ENCODE data around the gene STAC3.

Gene STAC3

DNA sequence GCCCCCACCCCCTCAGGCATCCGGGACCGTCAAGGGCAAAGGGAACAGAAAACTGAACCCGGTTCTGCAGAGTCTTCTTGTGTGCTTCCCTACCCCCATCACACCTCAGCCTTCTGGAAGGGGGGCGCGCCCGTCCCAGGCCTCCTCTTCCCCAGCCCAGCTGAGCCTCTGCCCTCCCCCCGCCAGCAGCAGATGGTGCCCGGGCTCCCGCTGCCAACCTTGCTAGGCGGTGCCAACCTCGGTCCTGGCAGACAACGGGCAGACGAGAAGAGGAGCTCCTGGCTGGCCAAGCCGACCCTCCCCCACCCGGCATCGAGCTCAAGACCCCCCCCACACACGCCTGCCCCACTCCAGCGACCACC, 8.7 kb downstream of the STAC3 start:
- H3K9me3 Mint-ChIP-seq: no peaks in the 10 kb centered on the region
- peak overlapping the region; percentile 84 for H3K4me3 Mint-ChIP-seq
- no peak overlapping the region for H3K27ac Mint-ChIP-seq
- H3K36me3 Mint-ChIP-seq (ENCODE audit: low read depth): peaks cover 7% of the 10 kb centered on the region
- DNase-seq: no peak
- peaks cover 63% of the 10 kb centered on the region for H3K27me3 Mint-ChIP-seq
- H3K4me1 Mint-ChIP-seq (ENCODE audit: low read depth): peaks cover 61% of the 10 kb centered on the region

DNA sequence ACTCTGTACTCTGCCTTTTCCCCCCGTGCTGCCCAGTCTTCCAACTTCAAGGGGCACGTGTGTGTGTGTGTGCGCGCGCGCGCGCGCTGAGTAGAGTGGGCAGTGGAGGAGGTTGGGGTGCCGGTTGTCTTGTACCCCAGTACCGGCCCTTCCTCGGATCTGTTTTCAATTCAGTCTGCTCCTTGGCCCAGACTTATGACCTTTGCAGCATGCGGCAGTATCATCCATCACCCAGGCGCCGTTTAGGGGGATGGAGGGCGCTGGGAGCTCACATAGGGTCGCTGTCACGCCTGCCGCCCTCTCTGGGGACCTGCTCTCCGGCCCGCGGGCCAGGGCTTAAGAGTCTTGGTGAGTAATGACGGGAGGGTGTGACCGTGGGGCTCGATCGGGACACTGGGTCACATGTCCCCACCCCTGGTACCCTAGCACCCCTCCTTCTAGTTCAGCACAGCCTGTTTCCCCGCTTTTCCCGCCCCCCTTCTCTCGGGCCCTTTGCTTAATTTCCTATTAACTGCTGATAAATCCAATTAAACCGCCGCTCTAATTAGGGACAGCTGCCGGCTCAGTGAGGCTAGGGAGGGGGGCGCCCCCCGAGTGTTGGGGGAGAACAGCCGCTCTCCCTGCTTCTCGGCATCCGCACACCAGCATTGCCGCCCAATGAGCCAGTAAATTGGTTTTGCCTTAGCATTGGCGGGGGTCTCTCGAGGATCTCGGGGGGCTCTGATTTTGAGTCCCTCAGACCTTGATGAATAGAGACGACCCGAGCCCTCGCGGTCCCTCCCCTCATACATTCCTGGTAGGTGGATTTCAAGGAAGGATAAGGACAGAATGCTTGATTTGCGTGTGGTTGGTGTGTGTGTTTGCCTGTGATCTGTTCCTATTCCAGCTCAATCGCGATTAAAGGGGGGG, 9.3 kb downstream of the STAC3 start:
- Mint-ChIP-seq H3K36me3 (ENCODE audit: low read depth) (peaks cover 7% of the 10 kb centered on the region), H3K9me3 (no peaks in the 10 kb centered on the region), H3K4me3 (peak overlapping the region; percentile 84), H3K27me3 (peaks cover 70% of the 10 kb centered on the region), H3K4me1 (ENCODE audit: low read depth) (peaks cover 68% of the 10 kb centered on the region), H3K27ac (peak overlapping the region; percentile 40)
- peak; percentile 45 for DNase-seq

DNA sequence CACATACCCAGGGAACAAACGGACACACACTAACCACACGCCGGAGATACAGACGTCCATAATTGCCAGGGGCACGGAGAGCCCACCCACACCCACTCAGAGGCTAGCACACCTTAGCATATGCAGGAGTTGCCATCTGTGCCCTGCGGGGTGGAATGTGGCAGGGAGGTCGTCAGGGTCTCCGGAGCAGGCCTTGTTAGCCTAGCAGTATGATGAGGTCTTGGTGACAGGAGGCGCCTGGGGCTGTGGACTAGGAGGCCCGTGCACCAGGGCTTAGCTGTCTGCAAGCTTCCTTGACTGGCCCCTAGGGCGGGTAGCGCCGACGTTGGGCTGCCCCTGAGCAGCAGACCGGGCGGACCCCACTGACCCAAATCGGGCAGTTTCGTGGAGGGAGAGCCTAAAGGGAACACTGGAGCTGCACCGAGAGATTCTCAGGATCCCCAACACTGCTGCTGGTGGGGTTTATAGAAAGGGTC, 10.0 kb downstream of the STAC3 start:
- H3K4me3 Mint-ChIP-seq: peak overlapping the region; percentile 84
- H3K27me3 Mint-ChIP-seq: peaks cover 77% of the 10 kb centered on the region
- H3K27ac Mint-ChIP-seq: peak overlapping the region; percentile 90
- H3K9me3 Mint-ChIP-seq: no peaks in the 10 kb centered on the region
- H3K36me3 Mint-ChIP-seq (ENCODE audit: low read depth): peaks cover 8% of the 10 kb centered on the region
- peak; percentile 54 for DNase-seq
- peaks cover 73% of the 10 kb centered on the region for H3K4me1 Mint-ChIP-seq (ENCODE audit: low read depth)

DNA sequence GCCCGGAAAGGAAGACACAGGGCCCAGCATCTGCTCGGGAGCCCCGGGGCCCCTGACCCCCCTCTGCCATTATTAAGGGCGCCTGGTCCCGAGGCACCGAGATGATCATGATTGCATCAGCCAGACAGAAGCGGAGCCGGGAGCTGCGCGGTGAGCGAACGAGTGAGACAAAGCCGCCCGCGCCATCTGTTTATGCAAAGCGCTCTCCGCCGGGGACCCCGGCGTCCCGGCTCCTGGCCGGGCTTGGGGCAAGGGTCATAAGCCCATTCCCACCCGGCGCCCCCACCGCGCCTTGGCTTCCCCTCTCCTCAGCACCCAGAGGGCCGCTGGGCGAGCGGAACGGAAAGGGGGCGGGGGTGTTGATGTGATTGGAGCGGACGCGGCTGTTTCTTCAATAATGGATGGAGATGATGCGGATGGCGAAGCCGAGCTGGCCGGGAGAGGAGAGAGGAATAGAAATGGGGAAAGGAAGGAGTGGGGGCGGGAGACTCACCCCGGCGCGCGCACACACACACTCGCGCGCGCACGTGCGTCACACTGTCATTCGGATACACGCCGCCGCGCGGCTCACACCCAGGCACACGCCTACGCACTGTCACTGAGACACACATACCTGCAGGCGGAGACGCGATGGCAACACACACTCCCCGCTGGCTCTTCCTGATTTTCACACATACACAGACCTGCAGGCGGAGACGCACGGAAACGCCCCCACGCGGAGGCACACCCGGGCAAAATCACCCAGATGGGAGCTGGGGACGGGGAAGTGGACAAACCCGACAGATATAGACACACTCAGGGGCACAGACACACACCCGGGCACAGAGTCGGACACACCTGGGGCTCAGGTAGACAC, 10.7 kb downstream of the STAC3 start:
- DNase-seq: peak; percentile 79
- peaks cover 77% of the 10 kb centered on the region for H3K4me1 Mint-ChIP-seq (ENCODE audit: low read depth)
- H3K36me3 Mint-ChIP-seq (ENCODE audit: low read depth): peaks cover 14% of the 10 kb centered on the region
- peak overlapping the region; percentile 90 for H3K27ac Mint-ChIP-seq
- peaks cover 80% of the 10 kb centered on the region for H3K27me3 Mint-ChIP-seq
- no peaks in the 10 kb centered on the region for H3K9me3 Mint-ChIP-seq
- H3K4me3 Mint-ChIP-seq: peak overlapping the region; percentile 84

DNA sequence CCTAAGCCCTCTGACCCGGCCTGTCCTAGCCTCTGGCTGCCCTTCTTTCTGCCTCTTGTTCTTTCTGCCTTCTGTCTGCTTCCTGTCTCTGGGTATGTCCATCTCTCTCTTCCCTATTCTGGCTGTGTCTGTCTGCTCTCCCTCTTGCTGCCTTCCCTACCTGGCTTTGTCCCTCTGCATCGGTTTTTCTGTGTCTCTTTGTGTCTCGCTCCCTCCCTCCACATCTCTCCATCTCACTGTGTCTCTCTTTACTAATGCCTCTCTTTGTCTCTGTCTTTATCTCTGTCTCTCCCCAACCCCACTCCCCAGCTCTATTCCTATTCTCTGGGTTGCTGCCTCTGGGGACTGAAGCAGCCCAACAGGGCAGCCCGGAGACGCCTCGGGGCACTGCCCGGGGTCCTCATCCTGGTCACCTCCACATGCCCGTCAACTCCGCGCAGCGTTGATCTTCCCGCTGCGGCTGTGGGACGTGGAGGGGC, 11.4 kb downstream of the STAC3 start:
- no peaks in the 10 kb centered on the region for H3K9me3 Mint-ChIP-seq
- H3K27me3 Mint-ChIP-seq: peaks cover 77% of the 10 kb centered on the region
- peaks cover 20% of the 10 kb centered on the region for H3K36me3 Mint-ChIP-seq (ENCODE audit: low read depth)
- no peak for DNase-seq
- H3K4me1 Mint-ChIP-seq (ENCODE audit: low read depth): peaks cover 79% of the 10 kb centered on the region
- peak overlapping the region; percentile 90 for H3K27ac Mint-ChIP-seq
- peak overlapping the region; percentile 84 for H3K4me3 Mint-ChIP-seq

DNA sequence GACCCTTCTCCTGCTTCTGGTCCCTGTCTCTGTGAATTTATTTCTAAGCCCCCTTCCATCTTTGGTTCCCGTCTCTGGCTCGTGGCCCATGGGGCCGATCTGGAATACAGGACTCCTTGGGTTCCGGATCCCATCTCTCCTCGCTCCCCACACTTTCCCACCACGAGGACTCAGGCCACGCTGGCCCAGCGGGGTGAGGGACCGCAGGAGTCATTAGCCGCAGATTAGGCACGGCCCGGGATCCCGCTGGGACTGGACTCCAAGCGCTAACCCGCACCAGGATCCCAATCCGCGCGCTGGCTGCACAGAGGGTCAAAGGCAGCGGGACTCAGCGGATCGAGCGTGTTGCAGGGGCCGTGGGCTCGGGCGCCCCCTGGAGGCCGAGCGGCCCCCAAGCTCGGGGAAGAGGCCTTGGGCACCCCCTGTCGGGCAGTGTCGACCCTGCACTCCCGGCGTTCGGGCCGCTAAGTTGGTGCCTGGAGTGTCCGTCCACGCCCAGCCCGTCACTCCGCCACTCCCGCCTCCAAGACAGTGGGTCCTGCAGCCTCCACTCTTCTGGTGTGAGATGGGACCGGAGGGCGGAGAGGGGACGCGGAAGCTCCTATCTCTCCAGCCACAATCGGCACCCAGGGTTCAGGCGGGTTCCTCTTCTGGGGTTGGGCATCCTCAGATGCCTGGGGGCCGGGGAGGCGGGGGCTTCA, 12.0 kb downstream of the STAC3 start:
- DNase-seq: peak; percentile 95
- peaks cover 71% of the 10 kb centered on the region for H3K27me3 Mint-ChIP-seq
- H3K9me3 Mint-ChIP-seq: no peaks in the 10 kb centered on the region
- peak overlapping the region; percentile 84 for H3K4me3 Mint-ChIP-seq
- peaks cover 26% of the 10 kb centered on the region for H3K36me3 Mint-ChIP-seq (ENCODE audit: low read depth)
- H3K4me1 Mint-ChIP-seq (ENCODE audit: low read depth): peaks cover 82% of the 10 kb centered on the region
- H3K27ac Mint-ChIP-seq: peak overlapping the region; percentile 90

DNA sequence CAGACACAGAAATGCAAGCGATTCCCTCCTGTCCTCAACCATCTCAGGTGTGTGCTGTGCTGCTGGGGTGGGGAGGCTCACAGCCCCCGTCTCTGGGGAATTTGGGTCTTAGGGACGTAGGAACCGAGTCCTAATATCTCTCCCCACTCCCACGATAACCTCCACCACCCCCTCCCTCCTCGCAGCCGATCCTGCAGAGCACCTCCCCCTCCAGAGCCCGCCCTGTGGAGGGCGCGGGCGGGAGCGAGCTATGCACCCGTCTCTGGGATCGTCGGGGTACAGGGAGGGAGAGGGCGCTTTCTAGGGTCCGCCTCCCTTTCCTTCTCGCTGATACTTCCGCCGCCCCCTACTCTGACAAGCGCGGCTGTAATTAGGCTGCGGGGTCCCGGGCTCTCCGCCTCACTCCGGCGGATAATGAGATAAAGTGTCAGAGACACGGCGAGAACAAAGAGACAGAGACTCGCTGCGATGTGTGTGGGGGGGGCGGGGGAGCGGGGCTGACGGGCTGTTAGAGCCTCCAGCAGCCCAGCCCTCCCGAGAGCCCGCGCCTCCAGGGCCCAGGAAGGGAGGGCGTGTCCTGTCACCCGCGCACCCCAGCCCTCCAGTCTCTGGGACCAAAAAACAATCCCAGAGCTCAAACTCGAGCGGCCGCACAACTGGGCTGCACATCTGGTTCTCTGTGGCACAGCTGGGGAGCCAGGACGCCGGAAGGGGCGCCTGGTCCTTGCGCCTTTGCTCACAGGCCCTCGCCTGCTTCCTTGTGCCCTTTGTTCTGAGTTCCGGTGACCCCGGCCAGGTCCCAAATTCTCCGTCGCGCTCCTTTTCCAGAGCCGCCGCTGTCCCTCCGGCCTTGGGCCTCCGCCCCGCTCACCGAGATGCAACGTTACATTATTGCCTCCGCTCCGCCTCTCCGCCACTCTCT, 12.8 kb downstream of the STAC3 start:
- Mint-ChIP-seq H3K27me3 (peaks cover 65% of the 10 kb centered on the region), H3K4me3 (peak overlapping the region; percentile 84), H3K9me3 (no peaks in the 10 kb centered on the region), H3K27ac (peak overlapping the region; percentile 83), H3K36me3 (ENCODE audit: low read depth) (peaks cover 34% of the 10 kb centered on the region), H3K4me1 (ENCODE audit: low read depth) (peaks cover 80% of the 10 kb centered on the region)
- DNase-seq: peak; percentile 66

DNA sequence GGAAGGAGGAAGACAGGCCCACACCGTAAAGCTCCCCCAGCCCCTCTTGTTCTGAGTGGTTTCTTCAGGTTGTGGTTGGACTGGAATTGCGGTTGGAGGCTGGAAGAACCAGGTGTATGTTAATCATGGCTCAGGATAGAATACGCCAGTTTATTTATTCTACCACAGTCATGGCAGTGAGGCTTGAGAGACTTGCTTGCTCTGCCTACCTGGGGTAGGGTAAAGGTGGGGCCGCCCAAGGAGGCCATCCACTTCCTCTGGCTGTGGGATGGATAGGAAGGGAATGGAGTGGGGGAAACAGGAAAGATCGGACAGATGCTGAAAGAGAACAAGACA, 13.4 kb downstream of the STAC3 start:
- Mint-ChIP-seq H3K4me1 (ENCODE audit: low read depth) (peaks cover 79% of the 10 kb centered on the region), H3K36me3 (ENCODE audit: low read depth) (peaks cover 40% of the 10 kb centered on the region), H3K27me3 (peaks cover 59% of the 10 kb centered on the region), H3K4me3 (peak overlapping the region; percentile 57), H3K27ac (no peak overlapping the region), H3K9me3 (no peaks in the 10 kb centered on the region)
- no peak for DNase-seq

DNA sequence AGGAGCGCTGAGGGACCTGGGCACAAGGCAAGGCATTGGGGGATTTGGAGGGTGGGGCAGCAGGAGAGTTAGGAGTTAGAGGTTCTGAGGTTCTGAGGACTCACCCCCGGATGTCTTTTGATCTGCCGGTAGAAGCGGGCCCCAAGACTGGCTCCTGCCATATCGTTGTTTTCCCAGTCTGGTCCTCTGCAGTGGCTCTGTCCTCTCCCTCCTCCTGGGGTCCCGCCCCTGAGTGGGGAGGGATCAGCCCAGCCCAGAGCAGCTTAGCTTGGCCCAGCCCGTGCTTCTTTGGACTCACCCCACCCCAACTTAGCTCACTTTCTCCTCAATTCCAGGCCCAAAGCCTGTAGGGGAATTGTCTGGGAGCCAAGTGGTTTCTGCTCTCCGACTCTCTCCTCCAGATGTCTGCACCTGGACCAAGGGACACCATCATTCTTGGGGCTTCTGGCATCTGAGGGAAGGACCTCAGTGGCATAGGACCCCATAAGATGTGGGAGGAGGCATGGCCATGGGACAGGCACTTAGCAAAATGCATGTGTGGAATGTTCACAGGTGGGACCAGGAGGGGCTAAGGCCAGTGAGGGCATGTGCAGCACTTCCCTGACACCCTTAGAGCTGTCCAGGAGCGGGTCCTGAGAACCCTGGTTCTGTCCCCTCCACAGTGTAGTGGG, 13.9 kb downstream of the STAC3 start:
- DNase-seq: peak; percentile 56
- H3K27me3 Mint-ChIP-seq: peaks cover 54% of the 10 kb centered on the region
- peaks cover 46% of the 10 kb centered on the region for H3K36me3 Mint-ChIP-seq (ENCODE audit: low read depth)
- H3K4me1 Mint-ChIP-seq (ENCODE audit: low read depth): peaks cover 79% of the 10 kb centered on the region
- no peaks in the 10 kb centered on the region for H3K9me3 Mint-ChIP-seq
- H3K27ac Mint-ChIP-seq: no peak overlapping the region
- H3K4me3 Mint-ChIP-seq: no peak overlapping the region

DNA sequence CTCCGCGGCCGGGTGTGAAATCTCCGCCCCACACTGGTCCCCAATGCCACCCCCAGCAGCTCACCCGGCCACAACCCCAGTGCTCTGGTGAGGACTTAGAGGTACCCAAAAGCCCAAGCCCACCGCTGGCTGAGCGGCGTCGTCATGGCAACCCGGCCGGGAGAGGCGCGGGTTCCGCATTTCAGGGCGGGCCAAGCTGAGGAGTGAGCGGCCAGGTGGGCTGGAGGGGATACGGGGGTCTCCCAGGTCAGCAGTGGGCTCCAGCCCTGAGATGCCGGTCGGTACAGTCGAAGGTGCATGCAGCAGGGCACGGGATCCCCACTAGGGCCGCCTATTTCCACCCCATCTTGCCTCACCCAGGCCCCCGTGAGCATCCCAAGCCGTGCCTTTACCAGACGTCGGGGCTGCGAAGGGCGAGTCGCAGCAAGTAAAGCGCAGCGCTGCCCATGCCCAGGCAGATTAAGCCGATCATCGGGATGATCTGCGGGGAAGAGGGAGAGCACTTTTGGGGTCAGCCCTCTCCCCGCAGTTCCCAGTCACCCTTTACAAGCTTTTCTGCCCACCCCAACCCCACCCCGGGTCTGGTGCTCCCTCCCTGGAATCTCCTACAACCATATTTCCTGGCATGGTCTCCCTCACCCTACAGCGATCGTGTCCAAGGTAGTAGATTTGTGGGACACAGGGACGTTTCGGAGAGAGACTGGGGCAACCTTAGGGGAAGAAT, 14.6 kb downstream of the STAC3 start:
- peaks cover 47% of the 10 kb centered on the region for H3K27me3 Mint-ChIP-seq
- no peak overlapping the region for H3K4me3 Mint-ChIP-seq
- no peaks in the 10 kb centered on the region for H3K9me3 Mint-ChIP-seq
- DNase-seq: peak; percentile 57
- peaks cover 52% of the 10 kb centered on the region for H3K36me3 Mint-ChIP-seq (ENCODE audit: low read depth)
- peaks cover 79% of the 10 kb centered on the region for H3K4me1 Mint-ChIP-seq (ENCODE audit: low read depth)
- no peak overlapping the region for H3K27ac Mint-ChIP-seq

DNA sequence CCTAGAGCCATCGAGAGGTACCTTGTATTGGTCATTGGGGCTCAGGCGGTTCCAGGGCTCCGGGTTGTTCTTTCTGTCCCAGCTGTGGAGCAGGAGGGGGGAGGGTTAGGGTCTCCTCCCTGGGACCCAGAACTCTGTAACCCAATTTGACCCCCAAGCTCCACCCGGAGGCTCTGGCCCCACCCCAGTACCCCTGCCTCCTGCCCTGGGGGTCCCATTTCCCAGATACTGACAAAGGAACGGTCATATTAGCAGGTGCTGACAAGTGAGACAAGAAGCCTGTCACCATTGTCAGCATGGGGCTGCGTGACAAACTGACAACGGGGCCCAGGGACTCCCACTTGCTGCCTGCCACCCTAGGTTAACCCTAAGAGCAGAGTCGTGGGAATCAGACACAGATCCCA, 15.3 kb downstream of the STAC3 start:
- no peaks in the 10 kb centered on the region for H3K9me3 Mint-ChIP-seq
- no peak overlapping the region for H3K27ac Mint-ChIP-seq
- no peak overlapping the region for H3K4me3 Mint-ChIP-seq
- peaks cover 41% of the 10 kb centered on the region for H3K27me3 Mint-ChIP-seq
- H3K36me3 Mint-ChIP-seq (ENCODE audit: low read depth): peaks cover 59% of the 10 kb centered on the region
- peaks cover 78% of the 10 kb centered on the region for H3K4me1 Mint-ChIP-seq (ENCODE audit: low read depth)
- no peak for DNase-seq

DNA sequence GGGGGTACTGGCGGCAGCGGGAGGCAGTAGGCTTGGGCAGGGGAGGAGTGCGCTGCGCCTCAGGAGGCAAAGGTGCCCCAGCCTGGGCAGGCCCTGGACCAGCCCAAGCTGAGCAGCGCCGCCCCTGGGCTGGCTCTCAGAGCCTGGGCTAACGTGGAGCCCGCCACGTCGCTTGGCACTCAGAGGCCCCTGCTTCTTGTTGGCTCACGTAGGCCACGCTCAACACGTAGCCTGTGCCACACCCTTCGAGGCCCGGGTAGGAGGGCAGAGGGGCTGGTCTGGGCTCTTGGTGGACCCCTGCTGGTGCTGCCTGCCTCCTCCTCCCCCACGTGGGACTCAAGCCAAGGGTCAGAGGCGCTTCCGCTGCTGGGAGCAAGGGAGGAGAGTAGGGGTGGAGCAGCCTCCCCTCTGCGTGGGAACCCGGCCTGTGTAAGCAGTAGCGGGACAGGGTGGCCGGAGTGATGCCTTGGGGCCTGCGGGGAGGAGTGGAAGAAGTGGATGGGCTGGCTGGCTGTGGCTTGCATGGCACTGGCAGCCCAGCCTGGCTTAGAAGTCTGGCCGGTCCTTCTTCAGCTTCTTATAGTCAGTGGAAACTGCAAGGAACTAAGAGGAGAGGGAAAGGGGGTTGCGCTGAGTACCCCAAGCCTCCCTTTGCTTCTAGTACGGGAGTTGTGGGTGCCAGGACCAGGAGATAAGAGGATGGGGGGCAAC, 15.8 kb downstream of the STAC3 start:
- Mint-ChIP-seq H3K27me3 (peaks cover 35% of the 10 kb centered on the region), H3K9me3 (no peaks in the 10 kb centered on the region), H3K4me1 (ENCODE audit: low read depth) (peaks cover 78% of the 10 kb centered on the region), H3K27ac (no peak overlapping the region), H3K4me3 (no peak overlapping the region), H3K36me3 (ENCODE audit: low read depth) (peaks cover 63% of the 10 kb centered on the region)
- DNase-seq: peak; percentile 46
